ENCODE measurements around the gene MAN2A1.
"Not testable (repeated sequence)": the region's sequence is repeated elsewhere in the genome, so short reads cannot be mapped to it uniquely, and the experiment has no call there.

MAN2A1 gene

DNA sequence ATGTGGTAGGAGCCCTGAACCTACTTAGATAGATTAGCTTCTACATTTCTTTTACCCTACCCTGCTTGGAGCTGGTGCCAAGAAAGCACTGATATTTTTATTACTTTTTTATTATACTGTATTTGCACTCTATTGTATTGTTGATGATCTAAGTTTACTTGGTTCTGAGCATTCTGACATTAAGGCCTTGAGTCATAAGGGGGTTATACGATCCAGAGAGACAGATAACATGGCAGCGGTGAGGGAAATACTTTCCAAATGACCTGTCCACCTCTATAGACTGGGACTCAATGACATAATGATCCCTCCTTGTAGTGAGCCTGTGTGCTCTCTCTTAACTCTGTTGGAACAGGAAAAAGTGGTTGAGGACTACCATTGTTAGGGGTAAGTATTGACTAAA, 176.3 kb downstream of the MAN2A1 start:
- DNase-seq (ENCODE audit: low read depth, low spot score) = peak; percentile 87

- DNase-seq (ENCODE audit: low read depth, low spot score) = peak; percentile 45
Measured at GRCh38 chr5:109868737-109869136, 179.0 kb downstream of the MAN2A1 start.

DNA sequence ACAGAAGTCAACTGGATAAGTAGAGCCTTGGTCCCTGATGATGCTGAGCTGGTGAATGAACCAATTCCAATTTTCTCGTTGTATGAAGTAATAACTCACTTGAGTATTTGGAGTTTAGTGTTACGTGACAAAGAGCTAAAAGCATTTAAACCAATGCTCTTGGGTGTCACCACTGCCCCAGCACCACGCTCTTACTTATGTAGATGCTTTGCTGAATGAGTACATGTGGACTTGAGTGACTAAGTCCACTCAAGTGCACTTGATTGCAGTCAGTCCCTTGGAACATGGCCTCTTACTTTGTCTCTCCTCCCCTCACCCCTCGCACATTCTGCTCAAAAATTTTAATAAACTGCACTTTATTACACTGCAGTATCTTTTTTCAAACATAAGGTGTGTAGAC, 184.0 kb downstream of the MAN2A1 start:
- DNase-seq (ENCODE audit: low read depth, low spot score) = no peak

DNA sequence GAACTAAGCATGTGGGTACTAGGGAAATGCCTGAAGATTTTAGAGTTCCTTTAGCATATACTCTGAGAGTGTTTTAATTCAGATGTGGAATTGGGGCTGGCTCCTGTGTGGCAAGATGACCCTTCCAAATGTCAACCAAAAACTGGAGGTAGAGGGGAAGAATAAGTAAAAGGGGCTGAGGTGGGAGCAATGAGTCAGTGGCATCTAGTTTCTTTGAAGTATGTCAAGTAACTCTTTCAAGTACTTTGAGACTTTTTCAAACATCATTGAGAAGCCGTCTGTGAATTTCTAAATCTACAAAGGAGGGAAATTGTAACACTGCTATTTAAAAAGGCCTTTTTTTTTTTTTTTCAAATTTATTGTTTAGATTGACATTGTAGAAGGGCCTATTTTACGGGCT, 184.4 kb downstream of the MAN2A1 start:
- DNase-seq (ENCODE audit: low read depth, low spot score) = no peak

DNA sequence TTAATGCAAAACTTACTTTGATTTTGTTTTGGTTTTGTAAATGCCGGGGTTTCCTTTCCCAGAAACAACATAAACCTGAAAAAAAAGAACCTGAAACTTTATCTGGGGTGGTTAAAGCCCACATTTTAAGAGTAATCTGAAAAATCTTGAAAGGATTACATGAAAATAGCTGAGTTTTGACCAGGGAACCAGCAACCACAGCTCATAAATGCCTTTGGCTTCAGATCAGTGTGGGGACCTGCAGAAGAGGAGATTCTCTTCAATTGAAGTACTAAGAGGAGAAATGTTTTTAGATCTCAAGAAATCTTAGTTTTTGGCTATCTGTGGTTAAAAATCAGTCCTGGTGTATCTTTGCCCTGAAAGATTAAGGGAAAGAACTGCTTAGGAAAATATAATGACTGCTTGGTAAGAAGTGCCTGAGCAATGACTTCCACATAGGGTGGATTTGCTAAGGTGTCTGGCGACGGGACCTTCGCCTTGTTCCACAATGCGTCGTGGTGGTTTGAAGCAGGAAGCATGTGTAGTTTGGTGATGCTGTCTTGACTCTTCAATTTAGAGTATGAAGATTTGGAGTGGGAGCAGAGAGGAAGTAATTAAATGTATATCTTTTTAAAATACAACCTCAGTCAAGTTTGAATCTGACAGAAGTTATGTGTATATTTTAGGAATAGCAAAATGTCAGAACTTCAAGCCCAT, 186.5 kb downstream of the MAN2A1 start:
- peak; percentile 34 for DNase-seq (ENCODE audit: low read depth, low spot score)

DNA sequence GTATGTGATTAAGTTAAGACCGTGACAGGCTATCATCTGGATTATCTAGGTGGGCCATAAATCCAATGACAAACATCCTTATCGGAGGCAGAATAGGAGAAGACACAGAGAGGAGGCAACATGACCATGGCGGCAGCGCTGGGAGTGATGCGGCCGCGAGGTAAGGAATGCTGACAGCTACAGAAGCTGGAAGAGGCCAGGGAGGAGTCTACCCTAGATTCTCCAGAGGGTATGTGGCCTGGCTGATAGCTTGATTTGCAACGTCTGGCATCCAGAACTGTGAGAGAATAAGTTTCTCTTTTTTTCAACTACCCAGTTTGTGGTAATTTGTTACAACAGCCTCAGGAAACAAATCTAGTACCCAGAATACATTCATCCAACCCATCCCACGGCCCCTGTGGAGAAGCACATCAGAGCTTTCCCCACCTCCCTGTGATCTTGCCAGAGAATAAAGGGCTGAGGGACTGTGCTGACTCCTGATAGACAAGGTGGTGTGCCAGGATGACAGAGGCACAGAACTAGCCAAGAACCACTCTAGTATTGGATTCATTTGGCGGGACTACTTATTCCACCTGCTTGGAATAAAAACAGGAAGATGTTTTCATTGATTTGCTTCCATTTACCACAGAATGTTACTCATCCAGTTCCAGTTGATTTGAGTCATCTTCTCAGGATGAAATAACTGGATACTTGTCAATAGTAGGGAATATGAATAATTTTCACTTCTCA, 187.4 kb downstream of the MAN2A1 start:
- peak; percentile 73 for DNase-seq (ENCODE audit: low read depth, low spot score)

- peak; percentile 33 for DNase-seq (ENCODE audit: low read depth, low spot score)
Measured at GRCh38 chr5:109877670-109878045, 187.9 kb downstream of the MAN2A1 start.

- DNase-seq (ENCODE audit: low read depth, low spot score) = no peak
Measured at GRCh38 chr5:109878887-109879286, 189.2 kb downstream of the MAN2A1 start.

- peak; percentile 66 for DNase-seq (ENCODE audit: low read depth, low spot score)
Measured at GRCh38 chr5:109880907-109881685, 191.4 kb downstream of the MAN2A1 start.

GRCh38 chr5:109882546-109882945, 192.8 kb downstream of the MAN2A1 start:
- no peak for DNase-seq (ENCODE audit: low read depth, low spot score)

- DNase-seq (ENCODE audit: low read depth, low spot score) = no peak
Measured at GRCh38 chr5:109884676-109885075, 194.9 kb downstream of the MAN2A1 start.

- DNase-seq (ENCODE audit: low read depth, low spot score) = no peak
Measured at GRCh38 chr5:109885205-109885604, 195.5 kb downstream of the MAN2A1 start.

DNA sequence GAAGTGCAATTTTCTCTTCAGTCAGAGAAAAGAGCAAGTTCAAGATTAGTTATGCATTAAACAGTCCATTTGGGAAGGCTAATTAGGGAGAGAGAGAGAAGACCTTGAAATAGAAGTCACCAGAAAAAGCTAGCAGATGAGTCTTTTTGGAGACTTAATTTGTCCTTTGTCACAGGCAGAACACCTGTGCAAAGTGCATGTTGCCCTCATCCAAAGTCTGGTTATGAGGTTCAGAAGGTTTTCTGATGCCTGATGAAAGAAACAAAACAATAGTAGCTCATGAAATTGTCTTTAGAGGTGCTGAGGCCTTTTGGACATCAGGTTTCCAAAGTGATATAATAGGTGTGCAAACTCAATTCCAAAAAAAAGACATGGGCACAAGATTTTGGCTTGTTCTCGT, 199.3 kb downstream of the MAN2A1 start:
- DNase-seq (ENCODE audit: low read depth, low spot score) = no peak

DNA sequence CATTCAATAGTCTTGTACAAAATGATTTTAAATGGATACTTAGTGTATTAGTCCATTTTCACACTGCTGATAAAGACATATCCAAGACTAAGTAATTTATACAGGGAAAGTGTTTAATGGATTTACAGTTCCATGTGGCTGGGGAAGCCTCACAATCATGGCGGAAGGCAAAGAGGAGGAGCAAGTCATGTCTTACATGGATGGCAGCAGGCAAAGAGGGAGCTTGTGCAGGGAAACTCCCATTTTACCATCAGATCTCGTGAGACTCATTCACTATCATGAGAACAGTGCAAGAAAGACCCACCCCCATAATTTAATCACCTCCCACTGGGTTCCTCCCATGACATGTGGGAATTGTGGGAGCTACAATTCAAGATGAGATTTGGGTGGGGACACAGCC, 203.5 kb downstream of the MAN2A1 start:
- not testable (repeated sequence) for DNase-seq (ENCODE audit: low read depth, low spot score)

DNA sequence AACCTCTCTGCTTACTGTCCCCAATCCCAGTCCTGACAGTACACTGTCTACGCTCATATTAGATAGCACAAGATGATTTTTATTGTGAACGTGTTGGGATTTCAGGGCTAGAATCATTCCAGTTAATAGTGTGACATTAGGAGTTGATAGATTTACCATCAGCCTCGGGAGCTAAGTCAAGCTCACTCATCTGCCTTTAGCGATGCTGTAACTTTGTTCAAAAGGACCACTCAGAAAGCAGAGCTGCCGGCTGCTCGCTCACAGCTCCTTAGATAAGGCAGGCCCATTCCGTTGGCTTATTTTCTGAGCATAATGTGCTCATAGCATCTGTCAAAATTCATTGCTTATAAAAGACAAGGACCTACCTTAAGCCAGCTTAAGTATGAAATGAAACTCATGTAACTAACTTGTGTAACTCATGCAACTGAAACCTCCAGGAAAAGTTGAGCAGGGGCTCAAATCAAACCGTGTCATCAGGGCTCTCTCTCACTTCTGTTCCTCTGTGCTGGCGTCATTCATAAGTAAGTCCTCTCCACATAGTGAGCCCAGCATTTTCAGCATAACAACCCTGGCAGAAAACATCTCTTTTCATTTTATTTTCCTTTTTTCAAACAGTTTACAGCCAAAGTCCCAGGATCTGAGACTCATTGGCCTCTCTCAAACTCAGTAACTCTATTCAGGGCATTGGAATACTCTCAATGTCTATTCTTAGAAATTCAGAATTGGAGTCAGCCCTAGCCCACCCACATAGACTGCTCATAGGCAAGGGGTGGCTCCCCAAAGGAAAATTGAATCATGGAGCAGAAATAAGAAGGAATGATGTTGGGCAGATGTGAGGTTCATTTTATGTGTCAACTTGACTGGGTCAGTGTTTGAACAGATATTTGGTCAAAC, 208.8 kb downstream of the MAN2A1 start:
- no peak for DNase-seq (ENCODE audit: low read depth, low spot score)

- no peak for DNase-seq (ENCODE audit: low read depth, low spot score)
Measured at GRCh38 chr5:109899163-109899535, 209.4 kb downstream of the MAN2A1 start.

GRCh38 chr5:109900461-109900860, 210.7 kb downstream of the MAN2A1 start:
- no peak for DNase-seq (ENCODE audit: low read depth, low spot score)

DNA sequence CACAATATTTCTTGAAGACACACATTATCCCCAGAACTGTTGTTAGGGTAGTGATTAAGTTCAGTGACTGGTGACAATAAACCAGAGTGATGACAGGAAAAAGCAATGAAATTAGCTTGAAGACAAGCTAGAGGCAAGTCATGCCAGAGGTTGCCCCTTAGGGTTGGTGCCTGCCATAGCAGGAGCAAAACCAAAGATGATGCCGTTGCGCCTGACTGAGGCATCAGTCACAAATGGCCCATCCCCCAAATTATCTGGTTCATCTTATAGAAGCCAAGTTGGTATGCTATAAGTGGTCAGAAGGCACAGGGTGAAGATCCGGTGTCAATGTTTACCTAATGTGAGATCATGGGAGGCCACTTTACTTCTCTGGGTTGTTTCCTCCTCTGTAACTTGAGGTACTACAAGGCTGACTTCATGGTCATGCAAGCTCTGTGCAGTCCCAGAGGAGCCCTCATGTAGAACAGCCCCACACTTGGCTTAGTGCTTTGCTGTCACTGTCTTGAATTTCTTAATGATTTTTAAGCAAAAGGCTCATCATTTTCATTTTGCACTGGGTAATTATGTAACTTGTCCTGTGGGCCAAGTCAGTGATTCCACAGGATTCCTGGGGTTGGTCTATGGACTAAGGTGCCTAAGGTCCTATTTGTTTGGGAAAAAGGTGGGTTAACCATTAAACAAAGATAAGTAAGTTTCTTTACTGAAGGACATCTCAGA, 211.3 kb downstream of the MAN2A1 start:
- DNase-seq (ENCODE audit: low read depth, low spot score) = no peak

DNA sequence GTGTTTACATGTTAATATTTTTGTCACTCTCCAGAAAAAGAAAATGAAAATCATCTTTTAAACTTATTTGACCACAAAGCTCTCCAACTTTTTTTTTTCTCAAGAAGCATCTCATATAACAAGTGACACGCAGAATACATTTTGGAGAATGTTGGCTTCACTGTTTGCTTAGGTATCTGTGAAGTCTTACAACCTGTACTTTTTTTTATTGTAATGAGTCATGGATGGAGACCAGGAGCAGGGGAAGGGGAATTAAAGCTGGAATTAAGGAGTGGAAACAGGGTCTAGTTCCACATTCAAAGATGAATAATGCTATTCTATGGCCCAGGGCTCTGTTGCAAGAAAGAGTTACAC, 211.9 kb downstream of the MAN2A1 start:
- DNase-seq (ENCODE audit: low read depth, low spot score) = no peak

DNA sequence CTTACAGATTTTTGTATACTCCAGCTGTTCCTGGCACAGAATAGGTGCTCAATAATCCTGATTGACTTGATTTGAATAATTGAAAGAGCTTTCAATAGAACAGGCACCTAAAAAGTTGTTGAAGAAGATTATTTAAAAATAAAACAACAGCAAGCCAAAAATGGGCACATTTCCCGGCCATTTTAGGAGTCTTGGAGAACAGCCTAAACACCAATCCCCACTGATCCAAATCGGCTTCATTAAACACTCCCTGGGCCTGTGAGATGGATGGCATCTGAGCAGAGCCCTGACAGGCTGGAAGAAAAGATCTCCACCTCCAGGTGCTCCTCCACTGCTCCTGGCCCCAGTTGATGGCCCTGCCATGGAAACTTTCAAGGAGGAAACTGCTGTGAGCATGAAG, 213.3 kb downstream of the MAN2A1 start:
- DNase-seq (ENCODE audit: low read depth, low spot score) = peak; percentile 53

GRCh38 chr5:109905906-109906305, 216.2 kb downstream of the MAN2A1 start:
- peak; percentile 64 for DNase-seq (ENCODE audit: low read depth, low spot score)

Measured in astrocyte of the hippocampus (primary cell).